Endothelial cell (in vitro differentiated cells): ENCODE measurements around the gene NDUFAF7. TPM values are rescaled to one million over a fixed set of nuclear protein-coding genes. Genes with fewer than 3 reads are reported as not detected.
A peak's percentile ranks its signal among the peaks of the same experiment; 100 is the strongest.
"Not testable (repeated sequence)": the region's sequence is repeated elsewhere in the genome, so short reads cannot be mapped to it uniquely, and the experiment has no call there.

Source experiments
- DNase-seq: peaks from one replicate; pipeline ENCODE4 v3.0.0; 2021; ENCODE audit warnings: low spot score
- H3K27ac Mint-ChIP-seq: one replicate; pipeline ENCODE4 v1.8.0; 2021; ENCODE audit warnings: mixed read lengths, inconsistent platforms; ENCODE audit not compliant: unreplicated experiment
- H3K27me3 Mint-ChIP-seq: one replicate; pipeline ENCODE4 v1.8.0; 2021; ENCODE audit warnings: mild to moderate bottlenecking, moderate library complexity, mixed read lengths, inconsistent platforms; ENCODE audit not compliant: unreplicated experiment
- H3K36me3 Mint-ChIP-seq: one replicate; pipeline ENCODE4 v1.8.0; 2021; ENCODE audit warnings: mild to moderate bottlenecking, low read depth, mixed read lengths, inconsistent platforms; ENCODE audit not compliant: unreplicated experiment
- H3K4me1 Mint-ChIP-seq: one replicate; pipeline ENCODE4 v1.8.0; 2021; ENCODE audit warnings: mild to moderate bottlenecking, mixed read lengths, inconsistent platforms; ENCODE audit not compliant: unreplicated experiment
- H3K4me3 Mint-ChIP-seq: one replicate; pipeline ENCODE4 v1.8.0; 2021; ENCODE audit warnings: mild to moderate bottlenecking, mixed read lengths, inconsistent platforms; ENCODE audit not compliant: unreplicated experiment
- H3K9me3 Mint-ChIP-seq: one replicate; pipeline ENCODE4 v1.8.0; 2021; ENCODE audit warnings: mixed read lengths, inconsistent platforms; ENCODE audit not compliant: unreplicated experiment
- total RNA-seq: library from RNA; stranded (reverse); fragmentation: NEBNext Ultra II Directional; extraction: Animal tissue kit (Norgen Biotek cat#: 25700); gene quantifications from one replicate; pipeline ENCODE4 v1.2.1, GENCODE V29; 2021; ENCODE audit not compliant: unreplicated experiment
- TF ChIP-seq, protein P1 (sequence below): fragments of 200-600 bp; sonication (generic); IDR thresholded peaks from one replicate; pipeline ENCODE4 v1.5.0; 2021; ENCODE audit warnings: antibody characterized with exemption; ENCODE audit not compliant: unreplicated experiment

NDUFAF7 gene
- total RNA-seq, 1 donor from 2014 or later: 16.6 TPM

DNA sequence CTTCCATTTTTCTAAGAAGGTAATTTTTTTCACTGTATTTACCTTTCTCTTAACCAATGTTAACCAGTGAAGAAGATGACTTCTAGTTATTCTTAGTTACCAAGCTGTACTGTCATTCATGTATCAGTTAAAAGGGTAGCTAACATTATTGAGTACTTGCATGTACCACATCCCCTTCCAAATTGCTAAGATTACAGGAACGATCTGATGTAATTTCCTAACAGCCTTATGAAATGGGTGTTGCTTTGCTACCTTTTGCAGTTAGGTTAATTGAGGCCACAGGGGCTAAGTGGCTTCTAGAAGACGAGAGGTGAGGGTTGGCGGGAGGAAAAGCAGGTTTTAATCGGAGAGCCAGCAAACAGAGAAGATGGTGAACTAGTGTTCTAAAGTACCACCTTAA is 41.2 kb upstream of the NDUFAF7 start:
- Mint-ChIP-seq H3K36me3 (no peaks in the 10 kb centered on the region), H3K4me3 (no peak overlapping the region), H3K27me3 (peaks cover 4% of the 10 kb centered on the region), H3K4me1 (no peaks in the 10 kb centered on the region), H3K9me3 (no peaks in the 10 kb centered on the region), H3K27ac (no peak overlapping the region)
- TF ChIP-seq, protein P1, sequence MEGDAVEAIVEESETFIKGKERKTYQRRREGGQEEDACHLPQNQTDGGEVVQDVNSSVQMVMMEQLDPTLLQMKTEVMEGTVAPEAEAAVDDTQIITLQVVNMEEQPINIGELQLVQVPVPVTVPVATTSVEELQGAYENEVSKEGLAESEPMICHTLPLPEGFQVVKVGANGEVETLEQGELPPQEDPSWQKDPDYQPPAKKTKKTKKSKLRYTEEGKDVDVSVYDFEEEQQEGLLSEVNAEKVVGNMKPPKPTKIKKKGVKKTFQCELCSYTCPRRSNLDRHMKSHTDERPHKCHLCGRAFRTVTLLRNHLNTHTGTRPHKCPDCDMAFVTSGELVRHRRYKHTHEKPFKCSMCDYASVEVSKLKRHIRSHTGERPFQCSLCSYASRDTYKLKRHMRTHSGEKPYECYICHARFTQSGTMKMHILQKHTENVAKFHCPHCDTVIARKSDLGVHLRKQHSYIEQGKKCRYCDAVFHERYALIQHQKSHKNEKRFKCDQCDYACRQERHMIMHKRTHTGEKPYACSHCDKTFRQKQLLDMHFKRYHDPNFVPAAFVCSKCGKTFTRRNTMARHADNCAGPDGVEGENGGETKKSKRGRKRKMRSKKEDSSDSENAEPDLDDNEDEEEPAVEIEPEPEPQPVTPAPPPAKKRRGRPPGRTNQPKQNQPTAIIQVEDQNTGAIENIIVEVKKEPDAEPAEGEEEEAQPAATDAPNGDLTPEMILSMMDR: no peak
- DNase-seq: no peak

DNA sequence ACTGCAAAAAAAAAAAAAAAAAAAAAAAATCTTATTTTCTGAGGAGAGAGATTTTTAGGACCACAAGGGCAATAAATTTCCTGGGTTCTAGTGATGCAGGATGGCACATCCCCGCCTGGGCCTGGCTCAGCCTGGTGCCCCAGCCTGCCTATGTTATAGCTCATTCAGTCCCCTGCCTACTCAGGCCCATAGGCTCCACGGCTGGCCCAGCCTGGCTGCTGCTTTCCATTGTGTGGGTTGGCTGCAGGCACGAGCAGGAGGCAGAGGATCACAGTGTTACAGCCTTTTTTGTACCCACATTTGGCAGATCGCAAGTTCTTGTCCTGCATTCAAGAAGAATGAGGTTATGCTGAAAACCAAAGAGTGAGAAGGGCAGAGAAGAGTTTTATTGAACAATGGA is 40.2 kb upstream of the NDUFAF7 start:
- H3K4me3 Mint-ChIP-seq: no peak overlapping the region
- H3K36me3 Mint-ChIP-seq: peaks cover 2% of the 10 kb centered on the region
- no peaks in the 10 kb centered on the region for H3K9me3 Mint-ChIP-seq
- no peaks in the 10 kb centered on the region for H3K4me1 Mint-ChIP-seq
- no peak overlapping the region for H3K27ac Mint-ChIP-seq
- DNase-seq: no peak
- TF ChIP-seq, protein P1: no peak
- peaks cover 6% of the 10 kb centered on the region for H3K27me3 Mint-ChIP-seq

DNA sequence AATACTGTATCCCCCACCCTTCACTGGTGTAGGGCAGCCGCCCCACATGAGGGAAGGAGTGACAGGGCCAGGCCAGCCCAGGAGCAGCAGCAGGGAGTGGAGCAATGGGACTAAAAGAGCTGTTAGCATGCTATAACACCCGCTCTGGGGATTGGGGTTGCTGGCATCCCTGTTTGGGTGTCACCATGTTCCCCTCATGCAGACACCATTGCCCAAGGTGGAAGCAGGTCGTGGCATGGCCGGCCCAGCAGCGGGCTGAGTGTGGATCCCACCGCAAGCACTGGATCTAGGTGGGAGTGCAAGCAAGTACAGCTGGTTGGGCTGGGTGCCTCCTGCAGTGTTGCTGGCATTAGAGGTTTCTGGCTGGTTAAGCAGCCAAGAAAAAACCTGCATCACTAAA is 39.7 kb upstream of the NDUFAF7 start:
- TF ChIP-seq, protein P1: no peak
- Mint-ChIP-seq H3K9me3 (no peaks in the 10 kb centered on the region), H3K4me3 (no peak overlapping the region), H3K27me3 (peaks cover 8% of the 10 kb centered on the region), H3K36me3 (peaks cover 4% of the 10 kb centered on the region), H3K4me1 (no peaks in the 10 kb centered on the region), H3K27ac (no peak overlapping the region)
- no peak for DNase-seq

DNA sequence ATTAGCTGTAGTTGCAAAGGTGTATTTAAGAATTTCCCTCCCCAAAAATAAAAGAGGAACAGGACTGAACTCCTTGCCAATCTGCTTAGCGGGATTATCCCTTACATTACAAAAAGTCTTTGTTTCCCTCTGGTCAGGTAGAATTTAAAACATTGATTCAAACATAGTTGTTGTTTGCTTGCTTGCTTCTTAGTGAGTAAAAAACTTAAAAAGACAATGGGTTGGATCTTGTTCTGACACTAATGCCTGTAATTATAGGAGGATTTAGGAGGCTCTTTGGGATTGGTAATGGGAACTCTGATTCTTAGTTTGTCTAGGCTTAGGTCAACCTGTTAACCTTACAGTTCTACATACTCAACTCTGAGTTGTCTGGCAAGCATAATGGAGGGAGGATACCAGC is 38.9 kb upstream of the NDUFAF7 start:
- Mint-ChIP-seq H3K9me3 (no peaks in the 10 kb centered on the region), H3K4me3 (no peak overlapping the region), H3K27me3 (peaks cover 8% of the 10 kb centered on the region), H3K4me1 (peaks cover 4% of the 10 kb centered on the region), H3K36me3 (peaks cover 4% of the 10 kb centered on the region), H3K27ac (no peak overlapping the region)
- no peak for DNase-seq
- TF ChIP-seq, protein P1: no peak

DNA sequence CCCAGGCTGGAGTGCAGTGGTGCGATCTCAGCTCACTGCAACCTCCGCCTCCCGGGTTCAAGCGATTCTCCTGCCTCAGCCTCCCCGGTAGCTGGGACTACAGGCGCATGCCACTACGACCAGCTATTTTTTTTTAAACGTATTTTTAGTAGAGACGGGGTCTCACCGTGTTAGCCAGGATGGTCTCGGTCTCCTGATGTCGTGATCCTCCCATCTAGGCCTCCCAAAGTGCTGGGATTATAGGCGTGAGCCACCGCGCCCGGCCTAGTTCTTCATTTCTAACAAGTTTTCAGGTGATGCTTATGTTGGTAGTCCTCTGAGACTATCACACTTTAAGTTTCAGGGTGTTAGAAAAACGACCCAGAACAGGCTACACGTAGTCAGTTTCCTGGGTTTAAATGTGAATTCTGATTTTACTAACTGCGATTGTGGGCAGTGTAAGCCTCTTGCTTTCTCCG is 35.6 kb upstream of the NDUFAF7 start:
- not testable (repeated sequence) for H3K4me1 Mint-ChIP-seq, H3K9me3 Mint-ChIP-seq, DNase-seq, H3K27me3 Mint-ChIP-seq, H3K36me3 Mint-ChIP-seq
- peak overlapping the region; percentile 99 for H3K4me3 Mint-ChIP-seq
- peak overlapping the region; percentile 88 for H3K27ac Mint-ChIP-seq
